ENCODE measurements around the gene DIS3L2.

GRCh38 chr2:232137356-232138147 is 176.0 kb downstream of the DIS3L2 start:
- TF ChIP-seq ELF4 (IDR thresholded peaks at IDR 0.05) (no peak), HDGF (IDR thresholded peaks at IDR 0.05; ENCODE audit: borderline replicate concordance) (no peak), SP1 (IDR thresholded peaks at IDR 0.05) (no peak), SUZ12 (IDR thresholded peaks at IDR 0.05) (no peak), ZNF384 (IDR thresholded peaks at IDR 0.05) (no peak), FOXM1 (IDR thresholded peaks at IDR 0.05; ENCODE audit: borderline replicate concordance) (no peak), TARDBP (IDR thresholded peaks at IDR 0.05) (no peak)

Measured in HEK293T (cell line).